Stimulated activated CD8-positive, alpha-beta memory T cell treated with anti-CD3 and anti-CD28 coated beads, Interleukin-4, amount 100 ng/mL, for 4 hours (primary cell): Measurements from ENCODE around the gene SLC1A1.

Source experiments
- DNase-seq, 2 donors: peaks; one replicate each; pipeline ENCODE4 v3.0.0-alpha.2; 2020; ENCODE audit warnings: low read depth in 2 of 2, low spot score in 1 of 2

Gene SLC1A1

DNA sequence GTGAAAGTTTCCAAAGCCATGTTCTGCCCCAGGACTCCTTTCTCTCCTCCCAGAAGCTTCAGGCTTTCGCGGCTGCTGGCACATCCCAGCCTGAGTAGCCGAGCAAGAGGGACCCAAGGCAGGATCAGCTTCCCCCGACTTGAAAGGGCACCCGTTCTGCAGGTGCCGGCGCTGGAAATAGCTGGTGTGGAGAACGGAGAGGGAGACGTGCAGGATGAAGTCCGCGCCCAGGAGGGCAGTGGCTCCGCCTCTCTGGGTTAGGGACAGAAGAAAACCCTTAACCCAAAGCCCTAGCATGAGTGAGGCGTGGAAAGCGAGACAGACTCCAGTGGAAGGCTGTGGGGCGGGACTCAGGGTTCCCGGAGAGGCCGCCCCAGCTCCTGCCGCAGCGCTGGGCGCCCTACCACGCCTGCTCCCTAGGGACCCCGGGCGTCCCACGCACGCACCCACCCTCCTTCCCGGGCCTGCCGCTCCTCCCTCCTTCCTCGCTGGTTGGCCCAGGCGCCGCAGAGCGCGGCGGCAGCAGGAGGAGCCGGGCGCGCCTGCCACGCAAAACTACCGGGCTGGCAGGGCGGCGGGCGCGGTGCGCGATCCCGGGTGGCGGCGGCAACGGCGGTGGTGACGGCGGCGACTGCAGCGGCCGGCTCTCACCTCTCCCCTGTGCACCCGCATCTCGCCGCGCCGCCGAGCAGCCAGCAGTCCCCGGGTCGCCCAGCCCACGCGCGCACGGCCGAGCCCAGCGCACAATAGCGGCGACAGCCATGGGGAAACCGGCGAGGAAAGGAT lies at the start of gene SLC1A1:
SLC1A1 (plus strand) TSS at position 550 of the 786 bp plus-strand sequence; CDS start at position 762, 212 bp downstream.
- DNase-seq = no peak

DNA sequence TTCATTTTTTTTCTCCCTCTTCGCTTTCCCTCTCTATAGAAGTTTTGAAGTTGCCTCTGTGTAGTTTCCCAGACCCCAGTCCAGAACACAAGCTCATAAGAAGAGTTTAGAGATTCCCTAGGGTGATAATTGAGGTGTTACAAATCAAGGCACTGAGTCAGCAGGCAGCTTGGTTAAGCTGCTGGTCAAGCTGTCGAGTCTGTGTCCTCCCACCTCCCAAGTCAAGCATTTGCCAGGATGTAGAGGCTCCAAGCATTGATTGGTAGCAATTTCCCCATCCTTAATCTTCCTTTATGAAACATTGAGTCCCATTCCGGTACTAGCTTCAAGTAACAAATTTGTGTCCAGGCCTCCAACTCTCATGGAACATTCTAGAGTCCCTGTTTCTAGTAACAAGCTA lies 47.5 kb upstream of the SLC1A1 start:
- no peak for DNase-seq

DNA sequence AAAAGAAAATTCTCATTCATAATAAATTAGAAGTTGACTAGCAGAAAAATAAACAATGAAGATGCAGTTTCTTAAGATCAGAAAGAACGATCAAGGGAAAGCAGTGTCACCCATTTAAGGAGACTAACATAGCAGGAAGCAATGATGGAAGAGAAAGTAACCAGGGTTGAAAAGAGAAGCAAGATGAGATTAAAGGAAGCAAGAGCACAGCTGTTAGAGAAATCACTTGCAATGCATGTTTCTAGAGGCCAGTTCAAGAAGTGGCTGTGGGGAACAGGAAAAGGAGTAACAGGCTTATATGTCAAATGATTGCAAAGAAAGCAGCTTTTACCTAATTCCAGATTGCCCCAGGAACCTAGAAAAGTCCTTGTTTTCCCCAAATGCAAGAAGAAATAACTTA lies 46.8 kb upstream of the SLC1A1 start:
- no peak for DNase-seq

DNA sequence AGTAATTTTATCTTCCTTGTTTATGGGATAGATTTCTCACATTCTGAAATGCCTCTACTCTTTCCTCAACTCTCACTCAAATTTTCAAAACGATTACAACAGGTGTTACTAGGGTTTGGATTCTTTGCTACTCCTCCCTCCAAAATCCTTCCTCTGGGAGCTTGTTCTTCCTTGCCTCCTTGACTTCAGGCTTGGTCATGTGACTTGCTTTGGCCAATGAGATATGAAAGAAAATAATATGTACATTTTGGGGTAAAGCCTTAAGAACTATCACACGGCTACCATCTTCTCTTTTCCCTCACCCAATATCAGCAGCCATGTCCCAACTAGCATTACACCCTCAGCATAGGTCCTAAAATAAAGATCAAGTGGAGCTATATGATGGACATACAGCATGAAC lies 28.8 kb upstream of the SLC1A1 start:
- DNase-seq = no peak

DNA sequence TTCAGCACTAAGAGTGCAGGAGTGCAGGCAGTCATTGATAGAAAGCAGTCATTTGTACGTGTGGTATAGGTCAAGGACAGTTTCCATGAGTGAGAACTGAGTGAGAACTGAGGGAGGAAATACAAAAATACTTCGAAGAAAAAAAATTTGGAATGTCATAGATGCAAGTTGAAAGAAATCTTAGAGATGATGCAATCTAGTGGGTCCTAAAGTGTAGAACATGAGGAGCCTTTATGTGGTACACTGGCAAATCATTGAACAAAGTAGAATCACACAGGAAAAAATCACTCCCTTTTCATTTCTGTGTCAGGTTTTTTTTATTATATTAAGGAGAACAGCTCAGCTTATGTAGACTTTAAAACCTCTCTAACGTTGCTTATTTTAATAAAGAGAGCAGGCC lies 26.4 kb upstream of the SLC1A1 start:
- DNase-seq = no peak

DNA sequence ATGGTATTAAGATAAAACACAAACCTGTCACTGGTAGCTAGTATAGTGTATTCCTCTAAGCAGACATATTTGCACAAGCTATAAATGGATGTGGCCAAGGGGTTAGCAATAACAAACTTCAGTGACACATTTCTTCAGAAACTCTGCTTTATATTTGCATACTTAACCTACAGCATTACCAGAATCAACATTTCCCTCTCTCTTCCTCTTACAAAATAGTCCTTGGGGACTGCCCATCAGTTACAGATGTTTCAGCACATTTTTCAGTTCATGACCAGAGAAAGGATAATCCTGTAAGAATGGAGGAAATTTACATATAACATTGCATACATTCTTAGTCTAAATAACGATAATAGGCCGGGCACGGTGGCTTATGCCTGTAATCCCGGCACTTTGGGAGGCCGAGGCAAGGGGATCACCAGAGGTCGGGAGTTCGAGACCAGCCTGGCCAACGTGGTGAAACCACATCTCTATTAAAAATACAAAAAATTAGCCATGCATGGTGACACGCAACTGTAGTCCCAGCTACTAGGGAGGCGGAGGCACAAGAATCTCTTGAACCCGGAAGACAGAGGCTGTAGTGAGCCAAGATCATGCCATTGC lies 25.3 kb upstream of the SLC1A1 start:
- DNase-seq = no peak

DNA sequence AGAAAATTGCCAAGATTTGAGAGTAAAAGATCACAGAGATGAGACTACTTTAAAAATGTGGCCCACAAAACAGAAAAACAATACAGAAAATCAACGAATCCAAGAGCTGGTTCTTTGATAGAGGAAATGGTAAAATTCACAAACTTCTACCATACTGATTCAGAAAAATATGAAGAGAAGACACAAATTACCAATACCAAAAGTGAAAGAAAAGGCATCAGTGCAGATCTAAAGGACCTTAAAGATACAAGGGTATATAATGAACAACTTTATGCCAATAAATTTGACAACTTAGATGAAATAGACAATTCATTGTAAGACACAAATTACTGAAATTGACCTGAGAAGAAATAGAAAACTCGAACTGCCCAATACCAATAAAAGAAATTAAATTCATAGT lies 24.4 kb upstream of the SLC1A1 start:
- DNase-seq = no peak

DNA sequence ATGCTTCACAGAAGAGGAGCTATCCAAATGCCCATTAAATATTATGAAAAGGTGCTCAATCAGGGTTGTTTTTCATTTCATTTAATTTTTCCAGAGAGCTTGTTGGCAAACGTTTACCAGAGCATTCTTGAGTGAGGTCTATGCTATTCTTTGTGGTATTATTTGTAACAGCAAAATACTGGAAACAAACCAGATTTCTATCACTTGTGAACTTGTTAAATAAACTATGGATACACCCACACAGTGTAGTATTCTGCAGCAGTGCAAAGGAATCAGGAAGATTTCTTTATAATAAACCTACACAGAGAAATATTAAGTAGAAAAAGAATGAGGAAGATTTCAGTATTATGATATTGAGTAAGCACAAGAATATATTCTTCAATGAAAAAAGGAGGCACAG lies 15.0 kb upstream of the SLC1A1 start:
- no peak for DNase-seq

DNA sequence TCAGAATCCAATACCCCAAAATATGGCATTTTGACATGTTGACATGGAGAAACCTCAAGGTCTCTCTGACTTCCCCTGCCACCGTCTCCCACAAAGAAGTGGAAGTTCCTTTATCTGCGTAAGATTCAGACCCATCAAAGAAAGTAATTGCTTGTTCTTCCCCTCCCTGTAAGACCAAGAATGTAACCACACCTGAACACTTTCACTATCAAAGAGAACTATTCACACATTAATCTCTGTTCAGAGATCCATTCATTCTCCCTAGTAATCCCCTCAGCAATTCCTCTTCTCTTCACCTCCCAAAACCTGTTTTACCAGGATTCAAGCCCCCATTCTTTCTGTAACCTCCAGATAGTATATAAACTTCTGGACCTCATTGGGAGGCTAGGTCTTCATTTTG lies 4.1 kb upstream of the SLC1A1 start:
- DNase-seq = no peak

DNA sequence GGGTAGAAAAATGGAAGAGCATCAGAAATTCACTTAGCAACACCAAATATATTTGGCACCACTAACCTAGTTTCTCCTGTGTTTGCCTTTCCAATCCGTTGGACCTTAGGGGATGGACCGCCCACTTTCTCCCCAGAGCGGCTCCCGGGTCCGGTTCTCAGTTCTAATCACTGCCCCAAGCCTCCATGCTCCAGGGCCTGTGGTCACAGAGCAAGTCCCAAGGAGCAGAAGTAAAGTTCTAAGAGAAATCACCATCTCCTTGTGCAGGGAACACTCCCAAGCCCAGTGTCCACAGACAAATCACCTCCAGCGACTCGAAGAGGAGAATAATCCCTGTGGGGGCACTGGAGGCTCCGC lies 728 bp upstream of the SLC1A1 start:
- DNase-seq = no peak

DNA sequence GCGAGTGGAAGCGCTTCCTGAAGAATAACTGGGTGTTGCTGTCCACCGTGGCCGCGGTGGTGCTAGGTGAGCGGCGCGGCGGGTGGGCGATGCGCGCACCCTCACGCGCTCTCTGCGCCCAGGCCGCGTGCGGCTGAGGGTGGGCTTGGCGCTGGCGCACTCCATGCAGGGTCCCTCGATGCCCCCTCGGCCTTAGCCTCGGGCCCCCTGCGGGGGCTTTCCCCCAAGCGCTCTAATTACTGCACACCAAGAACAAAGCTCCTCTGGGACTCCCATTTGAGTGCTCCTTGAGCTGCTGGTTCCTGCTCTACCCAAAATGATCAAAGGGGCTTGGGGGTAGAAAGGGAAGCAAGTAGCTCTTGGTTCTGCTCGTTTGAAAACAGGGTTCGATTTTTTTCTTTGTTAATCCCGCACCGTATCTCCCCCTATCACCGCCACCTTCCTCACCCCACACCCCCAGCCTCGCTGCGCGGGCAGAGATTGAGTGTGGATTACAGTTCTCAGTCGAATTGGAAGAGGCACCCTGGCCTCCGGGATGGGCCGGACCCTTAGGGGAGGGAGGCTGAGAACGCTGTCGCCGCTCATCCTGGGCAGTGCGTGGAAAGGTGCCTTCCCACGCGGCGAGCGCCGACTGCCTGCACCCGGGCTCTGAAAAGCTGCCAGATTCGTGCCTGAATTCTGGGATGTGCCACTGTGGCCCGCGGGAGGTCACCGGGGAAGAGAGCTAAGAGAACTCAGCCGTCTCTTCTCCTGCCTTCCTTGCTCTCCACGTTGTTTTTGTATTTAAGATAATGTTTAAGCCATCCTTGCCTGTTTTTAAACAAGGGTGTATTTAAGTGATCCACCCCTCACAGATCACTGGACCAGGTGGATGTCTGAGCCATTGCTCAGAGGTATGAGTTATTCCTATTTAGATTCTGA lies 697 bp downstream of the SLC1A1 start:
- no peak for DNase-seq

DNA sequence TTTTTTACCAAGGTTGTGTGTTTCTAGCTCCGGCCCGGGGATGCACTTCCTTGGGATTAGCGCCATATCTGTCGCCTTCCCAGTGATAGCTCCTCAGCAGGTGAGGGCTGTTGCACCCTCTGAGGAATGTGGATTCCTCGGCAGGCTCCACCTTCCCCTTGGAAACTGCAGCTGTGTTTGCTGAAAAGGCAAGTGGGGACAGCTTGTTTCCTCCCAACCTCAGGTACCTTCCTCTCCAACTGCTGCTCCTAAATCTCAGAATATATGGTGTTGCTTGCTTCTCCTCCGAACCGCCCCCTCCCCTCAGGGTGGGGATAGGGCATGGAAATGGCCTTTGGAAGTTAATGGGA lies 1.3 kb downstream of the SLC1A1 start:
- no peak for DNase-seq

DNA sequence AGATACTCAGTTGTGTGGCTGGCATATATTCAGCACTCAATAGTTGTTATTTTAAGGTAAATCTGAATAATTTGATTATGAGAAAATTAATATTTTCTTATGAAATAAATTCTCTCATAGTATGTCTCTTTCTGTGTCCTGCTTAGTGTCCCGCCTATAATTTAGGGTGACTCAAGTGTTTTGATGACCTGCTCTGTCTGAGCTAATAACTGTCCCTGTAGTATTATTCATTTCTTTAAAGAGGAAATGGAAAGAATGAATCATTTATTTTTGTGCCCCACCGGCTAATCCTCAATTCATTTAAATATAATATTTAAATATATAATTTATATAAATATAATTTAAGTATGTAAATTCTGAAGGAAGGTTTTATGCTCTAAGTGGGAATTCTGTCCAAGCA lies 4.1 kb downstream of the SLC1A1 start:
- DNase-seq = no peak

DNA sequence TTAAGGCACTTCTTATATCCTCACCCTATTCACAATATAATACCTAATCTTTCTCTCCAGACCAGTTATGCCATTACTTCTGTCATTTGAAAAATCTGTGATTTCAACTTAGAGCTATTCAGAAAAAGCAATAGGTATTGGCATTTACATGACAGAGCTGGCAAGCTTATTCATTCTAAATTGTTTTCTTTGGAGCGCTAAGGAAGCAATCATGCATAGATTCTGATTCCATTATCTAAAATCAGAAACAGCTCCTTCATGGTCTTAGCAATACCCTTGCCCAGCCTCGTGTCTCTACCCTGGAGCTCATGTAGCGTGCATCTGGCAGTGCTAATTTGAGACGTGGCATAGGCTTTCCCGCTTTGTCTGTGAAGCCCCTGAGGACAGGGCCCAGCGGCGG lies 4.5 kb downstream of the SLC1A1 start:
- no peak for DNase-seq

DNA sequence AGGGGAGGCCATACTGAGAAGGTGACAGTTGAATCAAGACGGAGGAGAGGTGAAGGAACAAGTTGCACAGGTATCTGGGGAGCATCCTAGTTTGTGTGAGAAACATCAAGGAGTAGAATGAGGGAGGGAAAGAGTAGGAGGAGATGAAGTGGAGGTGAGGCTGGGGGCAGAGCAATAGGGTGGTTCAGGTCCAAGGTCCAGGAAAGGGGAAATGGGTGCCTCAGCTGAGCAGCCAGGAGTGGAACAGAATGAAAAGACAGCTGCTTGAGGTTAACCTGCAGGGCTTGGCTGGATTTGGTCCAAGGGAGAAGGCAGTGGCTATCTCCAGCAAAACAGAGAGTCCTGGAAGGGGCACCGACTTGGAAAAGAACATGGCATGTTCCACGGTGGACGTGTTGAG lies 5.3 kb downstream of the SLC1A1 start:
- DNase-seq = no peak

DNA sequence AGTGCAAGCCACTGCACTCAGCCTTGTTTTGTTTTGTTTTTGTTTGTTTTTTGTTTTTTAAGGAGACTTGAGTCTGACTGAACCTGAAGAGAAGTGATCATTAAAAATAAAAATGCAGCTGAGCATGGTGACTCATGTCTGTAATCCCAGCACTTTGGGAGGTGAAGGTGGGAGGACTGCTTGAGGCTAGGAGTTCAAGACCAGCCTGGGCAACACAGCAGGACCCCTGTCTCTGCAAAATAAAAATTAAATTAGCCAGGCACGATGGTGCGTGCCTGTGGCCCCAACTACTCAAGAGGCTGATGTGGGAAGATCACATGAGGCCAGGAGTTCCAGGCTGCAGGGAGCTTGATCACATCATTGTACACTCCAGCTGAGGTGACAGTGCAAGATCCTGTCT lies 6.2 kb downstream of the SLC1A1 start:
- DNase-seq = no peak

DNA sequence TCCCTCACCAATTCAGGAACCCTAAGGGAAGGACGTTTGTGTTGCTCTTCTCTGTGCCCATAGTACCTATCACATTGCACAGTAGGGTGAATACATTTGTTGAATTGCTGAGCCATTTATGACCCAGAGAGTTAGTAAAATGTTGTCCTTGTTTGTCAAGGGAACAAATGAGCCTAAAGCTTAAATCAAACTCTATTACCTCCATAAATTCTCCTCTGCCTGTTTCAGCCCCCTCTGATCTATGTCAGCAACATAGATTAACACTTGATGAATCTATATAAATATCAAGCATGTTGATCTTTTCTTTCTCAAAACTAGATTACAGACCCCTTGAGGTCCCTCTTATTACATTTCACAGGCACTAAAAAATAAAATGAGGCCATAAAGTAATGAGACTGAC lies 7.1 kb downstream of the SLC1A1 start:
- no peak for DNase-seq

DNA sequence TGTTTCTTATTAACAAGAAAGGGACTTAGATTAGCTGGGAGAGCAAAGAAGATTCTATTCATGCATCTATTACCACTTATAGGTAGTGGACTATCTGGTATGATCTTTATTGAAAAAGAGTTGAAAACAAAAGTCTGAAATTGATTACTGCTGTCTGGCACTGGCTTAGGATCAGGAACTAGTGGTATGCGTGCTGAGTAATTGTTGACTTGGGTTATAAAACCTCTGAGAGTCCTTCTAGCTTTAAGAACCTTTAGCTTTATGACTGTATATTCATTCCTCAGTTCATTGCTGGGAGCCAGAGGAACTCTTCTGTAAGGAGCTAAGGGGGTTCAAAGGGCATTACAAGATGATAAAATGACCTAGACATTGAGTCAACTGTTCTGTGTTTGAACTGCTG lies 7.6 kb downstream of the SLC1A1 start:
- DNase-seq = no peak

DNA sequence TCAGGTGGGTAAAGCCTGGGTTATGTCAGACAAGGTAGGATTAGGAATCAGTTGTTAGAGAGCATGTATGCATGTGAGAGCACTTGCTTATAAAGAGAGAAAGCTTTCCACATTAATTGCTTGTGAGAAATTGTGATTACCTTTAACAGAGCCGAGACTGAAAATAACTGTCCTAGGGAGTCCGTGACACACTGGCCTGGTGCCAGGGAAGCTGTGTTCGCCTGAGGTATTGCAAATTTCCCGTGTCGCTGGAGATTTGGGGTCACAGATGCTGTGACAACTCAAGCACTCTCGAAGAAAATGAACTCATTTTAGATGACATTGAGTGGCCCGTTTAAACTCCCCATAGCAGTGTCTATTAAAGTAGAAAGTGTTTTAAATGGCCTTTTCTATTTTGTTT lies 9.6 kb downstream of the SLC1A1 start:
- no peak for DNase-seq

DNA sequence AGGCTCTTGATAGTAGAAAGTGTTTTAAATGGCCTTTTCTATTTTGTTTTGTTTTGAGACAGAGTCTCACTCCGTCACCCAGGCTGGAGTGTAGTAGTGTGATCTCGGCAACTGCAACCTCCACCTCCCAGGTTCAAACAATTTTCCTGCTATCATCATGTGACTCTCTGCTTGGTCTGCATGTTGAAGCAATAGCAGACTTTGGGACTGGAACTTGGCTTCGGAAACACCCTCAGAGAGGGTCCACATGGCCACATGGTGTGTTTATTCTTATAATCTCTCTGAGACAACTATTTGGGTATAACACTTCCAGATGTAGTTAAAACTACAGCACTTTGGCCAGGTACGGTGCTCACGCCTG lies 10.9 kb downstream of the SLC1A1 start:
- DNase-seq = no peak

DNA sequence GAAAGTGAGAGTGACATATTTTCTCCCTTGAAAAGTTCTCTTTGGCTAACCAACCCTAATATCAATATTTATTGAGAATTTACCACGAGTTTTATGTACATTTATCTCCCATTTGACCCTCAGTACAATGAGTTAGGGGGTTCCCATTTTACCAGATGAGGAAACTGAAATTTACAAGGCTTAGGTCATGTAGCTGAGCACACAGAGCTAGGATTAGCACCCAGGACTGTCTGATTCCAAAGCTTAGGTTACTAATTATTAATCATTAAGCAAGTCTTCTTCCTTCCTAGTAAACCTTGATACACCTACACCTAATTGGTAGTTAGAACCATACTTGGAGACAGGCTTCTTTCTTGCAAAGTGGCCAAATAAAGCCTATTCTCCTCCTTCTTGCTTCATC lies 12.2 kb downstream of the SLC1A1 start:
- DNase-seq = no peak

DNA sequence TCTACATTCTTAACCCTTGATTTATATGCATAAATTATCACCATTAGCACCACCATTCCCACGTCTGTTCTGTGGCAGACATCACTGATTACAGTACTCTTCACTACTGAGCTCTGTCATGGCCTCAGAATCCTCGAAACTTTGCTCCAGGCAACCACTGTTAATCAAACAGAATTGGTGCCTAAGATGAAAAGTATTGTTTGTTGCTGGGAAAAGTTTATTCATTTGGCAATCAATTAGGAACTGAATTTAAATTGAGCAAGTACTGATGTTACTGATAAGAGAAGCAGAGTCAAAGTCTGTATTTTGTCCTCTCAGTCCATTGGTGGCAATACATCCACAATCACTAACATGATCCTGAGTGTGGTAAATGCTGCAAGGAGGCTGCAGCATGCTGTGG lies 12.8 kb downstream of the SLC1A1 start:
- DNase-seq = no peak
